Measurements from ENCODE around the gene RHBDD2.
"Not testable (repeated sequence)": the region's sequence is repeated elsewhere in the genome, so short reads cannot be mapped to it uniquely, and the experiment has no call there.

RHBDD2 gene

GRCh38 chr7:75840029-75840428 is 38.8 kb upstream of the RHBDD2 start:
- Histone ChIP-seq H3K27ac (ENCODE audit: insufficient read depth in 1 of 2, low read depth in 1 of 2, low read length in 2 of 2, poor library complexity in 1 of 2, severe bottlenecking in 2 of 2) (no peak overlapping the region), H3K27me3 (replicated peaks in 2 of 5; ENCODE audit: control insufficient read depth in 4 of 5, insufficient read depth in 5 of 5, low read length in 4 of 5) (no peaks in the 10 kb centered on the region), H3K36me3 (ENCODE audit: control insufficient read depth in 4 of 4, insufficient read depth in 4 of 4, low read length in 3 of 4) (no peaks in the 10 kb centered on the region), H3K4me3 (ENCODE audit: control insufficient read depth in 1 of 7, extremely low read depth in 1 of 7, insufficient read depth in 4 of 7, low read depth in 2 of 7, low read length in 6 of 7) (no peak overlapping the region), H3K9me3 (ENCODE audit: control extremely low read depth in 1 of 5, control insufficient read depth in 4 of 5, insufficient read depth in 2 of 5, low read depth in 1 of 5, low read length in 4 of 5) (no peaks in the 10 kb centered on the region), H3K4me1 (ENCODE audit: control extremely low read depth in 1 of 4, control insufficient read depth in 4 of 4, insufficient read depth in 4 of 4, low read length in 3 of 4) (peaks cover 0 to 10% (median 3%) of the 10 kb centered on the region in 4 experiments)
- whole genome bisulfite sequencing (ENCODE audit: insufficient coverage): 100% methylated on average over 2 of the region's 3 CpGs
- DNase-seq: no peak
- CTCF ChIA-PET: interaction anchor here (1.0 kb wide), 1 partner anchor 78 kb away, joined by 3 read pairs; no protein-coding TSS in a partner anchor
- POLR2A ChIA-PET: no interaction called here

GRCh38 chr7:75842836-75843446 is 35.9 kb upstream of the RHBDD2 start:
- H3K4me3 ChIP-seq (ENCODE audit: control insufficient read depth in 1 of 7, extremely low read depth in 1 of 7, insufficient read depth in 4 of 7, low read depth in 2 of 7, low read length in 6 of 7): no peak overlapping the region
- peak overlapping the region in 1 of 2 experiments; percentile 45 for H3K27ac ChIP-seq (ENCODE audit: insufficient read depth in 1 of 2, low read depth in 1 of 2, low read length in 2 of 2, poor library complexity in 1 of 2, severe bottlenecking in 2 of 2)
- H3K27me3 ChIP-seq (replicated peaks in 2 of 5; ENCODE audit: control insufficient read depth in 4 of 5, insufficient read depth in 5 of 5, low read length in 4 of 5): no peaks in the 10 kb centered on the region
- 85% methylated on average over 5 of the region's 8 CpGs for WGBS (ENCODE audit: insufficient coverage)
- H3K4me1 ChIP-seq (ENCODE audit: control extremely low read depth in 1 of 4, control insufficient read depth in 4 of 4, insufficient read depth in 4 of 4, low read length in 3 of 4): peaks cover 0 to 10% (median 3%) of the 10 kb centered on the region in 4 experiments
- ChIA-PET POLR2A (no interaction called here), CTCF (no interaction called here)
- H3K36me3 ChIP-seq (ENCODE audit: control insufficient read depth in 4 of 4, insufficient read depth in 4 of 4, low read length in 3 of 4): no peaks in the 10 kb centered on the region
- peak in 2 of 3 donors; percentile 47 to 57 for DNase-seq
- H3K9me3 ChIP-seq (ENCODE audit: control extremely low read depth in 1 of 5, control insufficient read depth in 4 of 5, insufficient read depth in 2 of 5, low read depth in 1 of 5, low read length in 4 of 5): no peaks in the 10 kb centered on the region

GRCh38 chr7:75843613-75844116 is 35.2 kb upstream of the RHBDD2 start:
- H3K9me3 ChIP-seq (ENCODE audit: control extremely low read depth in 1 of 5, control insufficient read depth in 4 of 5, insufficient read depth in 2 of 5, low read depth in 1 of 5, low read length in 4 of 5): no peaks in the 10 kb centered on the region
- ChIA-PET CTCF (no interaction called here), POLR2A (no interaction called here)
- H3K27ac ChIP-seq (ENCODE audit: insufficient read depth in 1 of 2, low read depth in 1 of 2, low read length in 2 of 2, poor library complexity in 1 of 2, severe bottlenecking in 2 of 2): no peak overlapping the region
- H3K4me1 ChIP-seq (ENCODE audit: control extremely low read depth in 1 of 4, control insufficient read depth in 4 of 4, insufficient read depth in 4 of 4, low read length in 3 of 4): peaks cover 0 to 10% (median 3%) of the 10 kb centered on the region in 4 experiments
- peaks cover 0 to under 1% (median 0%) of the 10 kb centered on the region in 5 experiments for H3K27me3 ChIP-seq (replicated peaks in 2 of 5; ENCODE audit: control insufficient read depth in 4 of 5, insufficient read depth in 5 of 5, low read length in 4 of 5)
- DNase-seq: no peak
- H3K4me3 ChIP-seq (ENCODE audit: control insufficient read depth in 1 of 7, extremely low read depth in 1 of 7, insufficient read depth in 4 of 7, low read depth in 2 of 7, low read length in 6 of 7): no peak overlapping the region
- WGBS (ENCODE audit: insufficient coverage): 98% methylated on average over 6 of the region's 9 CpGs
- no peaks in the 10 kb centered on the region for H3K36me3 ChIP-seq (ENCODE audit: control insufficient read depth in 4 of 4, insufficient read depth in 4 of 4, low read length in 3 of 4)

- POLR2A ChIA-PET: no interaction called here
- CTCF ChIA-PET: no interaction called here
- Histone ChIP-seq H3K36me3 (ENCODE audit: control insufficient read depth in 4 of 4, insufficient read depth in 4 of 4, low read length in 3 of 4) (no peaks in the 10 kb centered on the region), H3K27ac (ENCODE audit: insufficient read depth in 1 of 2, low read depth in 1 of 2, low read length in 2 of 2, poor library complexity in 1 of 2, severe bottlenecking in 2 of 2) (no peak overlapping the region), H3K27me3 (replicated peaks in 2 of 5; ENCODE audit: control insufficient read depth in 4 of 5, insufficient read depth in 5 of 5, low read length in 4 of 5) (peaks cover 0 to 2% (median 0%) of the 10 kb centered on the region in 5 experiments), H3K4me3 (ENCODE audit: control insufficient read depth in 1 of 7, extremely low read depth in 1 of 7, insufficient read depth in 4 of 7, low read depth in 2 of 7, low read length in 6 of 7) (no peak overlapping the region), H3K9me3 (ENCODE audit: control extremely low read depth in 1 of 5, control insufficient read depth in 4 of 5, insufficient read depth in 2 of 5, low read depth in 1 of 5, low read length in 4 of 5) (no peaks in the 10 kb centered on the region), H3K4me1 (ENCODE audit: control extremely low read depth in 1 of 4, control insufficient read depth in 4 of 4, insufficient read depth in 4 of 4, low read length in 3 of 4) (peaks cover 0 to 10% (median 3%) of the 10 kb centered on the region in 4 experiments)
- WGBS (ENCODE audit: insufficient coverage): 100% methylated on average over 2 of the region's 5 CpGs
- no peak for DNase-seq
Observed at GRCh38 chr7:75844158-75844557, 34.7 kb upstream of the RHBDD2 start.

- CTCF ChIA-PET: interaction anchor here (1.0 kb wide), 1 partner anchor 165 kb away, joined by 3 read pairs; no protein-coding TSS in a partner anchor
- H3K27me3 ChIP-seq (replicated peaks in 2 of 5; ENCODE audit: control insufficient read depth in 4 of 5, insufficient read depth in 5 of 5, low read length in 4 of 5); H3K9me3 ChIP-seq (ENCODE audit: control extremely low read depth in 1 of 5, control insufficient read depth in 4 of 5, insufficient read depth in 2 of 5, low read depth in 1 of 5, low read length in 4 of 5); POLR2A ChIA-PET; H3K27ac ChIP-seq (ENCODE audit: insufficient read depth in 1 of 2, low read depth in 1 of 2, low read length in 2 of 2, poor library complexity in 1 of 2, severe bottlenecking in 2 of 2); DNase-seq; H3K36me3 ChIP-seq (ENCODE audit: control insufficient read depth in 4 of 4, insufficient read depth in 4 of 4, low read length in 3 of 4); H3K4me3 ChIP-seq (ENCODE audit: control insufficient read depth in 1 of 7, extremely low read depth in 1 of 7, insufficient read depth in 4 of 7, low read depth in 2 of 7, low read length in 6 of 7): not testable (repeated sequence)
- peaks cover under 1 to 13% (median 3%) of the 10 kb centered on the region in 4 experiments for H3K4me1 ChIP-seq (ENCODE audit: control extremely low read depth in 1 of 4, control insufficient read depth in 4 of 4, insufficient read depth in 4 of 4, low read length in 3 of 4)
- WGBS (ENCODE audit: insufficient coverage): 100% methylated on average over 4 of the region's 6 CpGs
Observed at GRCh38 chr7:75845132-75845531, 33.7 kb upstream of the RHBDD2 start.

GRCh38 chr7:75847707-75848106 is 31.1 kb upstream of the RHBDD2 start:
- peak in 2 of 3 donors; percentile 10 to 14 for DNase-seq
- H3K27me3 ChIP-seq (replicated peaks in 2 of 5; ENCODE audit: control insufficient read depth in 4 of 5, insufficient read depth in 5 of 5, low read length in 4 of 5): peaks cover 0 to 2% (median 0%) of the 10 kb centered on the region in 5 experiments

GRCh38 chr7:75849573-75849972 is 29.3 kb upstream of the RHBDD2 start:
- no CpG with 5 or more reads among the region's 3 CpGs for WGBS (ENCODE audit: insufficient coverage)
- ChIA-PET POLR2A (no interaction called here), CTCF (no interaction called here)
- Histone ChIP-seq H3K9me3 (ENCODE audit: control extremely low read depth in 1 of 5, control insufficient read depth in 4 of 5, insufficient read depth in 2 of 5, low read depth in 1 of 5, low read length in 4 of 5) (no peaks in the 10 kb centered on the region), H3K4me1 (ENCODE audit: control extremely low read depth in 1 of 4, control insufficient read depth in 4 of 4, insufficient read depth in 4 of 4, low read length in 3 of 4) (peaks cover 0 to 10% (median 5%) of the 10 kb centered on the region in 4 experiments), H3K27me3 (replicated peaks in 2 of 5; ENCODE audit: control insufficient read depth in 4 of 5, insufficient read depth in 5 of 5, low read length in 4 of 5) (peaks cover 0 to 2% (median 0%) of the 10 kb centered on the region in 5 experiments), H3K27ac (ENCODE audit: insufficient read depth in 1 of 2, low read depth in 1 of 2, low read length in 2 of 2, poor library complexity in 1 of 2, severe bottlenecking in 2 of 2) (no peak overlapping the region), H3K4me3 (ENCODE audit: control insufficient read depth in 1 of 7, extremely low read depth in 1 of 7, insufficient read depth in 4 of 7, low read depth in 2 of 7, low read length in 6 of 7) (no peak overlapping the region), H3K36me3 (ENCODE audit: control insufficient read depth in 4 of 4, insufficient read depth in 4 of 4, low read length in 3 of 4) (no peaks in the 10 kb centered on the region)
- no peak for DNase-seq

More at GRCh38 chr7:75847707-75848106, 31.1 kb upstream of the RHBDD2 start:
- CTCF ChIA-PET: interaction anchor here (1.0 to 1.7 kb wide), 2 partner anchors 16 to 172 kb away, joined by 4 to 6 read pairs; no protein-coding TSS in a partner anchor
- Histone ChIP-seq H3K4me3 (ENCODE audit: control insufficient read depth in 1 of 7, extremely low read depth in 1 of 7, insufficient read depth in 4 of 7, low read depth in 2 of 7, low read length in 6 of 7) (no peak overlapping the region), H3K9me3 (ENCODE audit: control extremely low read depth in 1 of 5, control insufficient read depth in 4 of 5, insufficient read depth in 2 of 5, low read depth in 1 of 5, low read length in 4 of 5) (no peaks in the 10 kb centered on the region), H3K4me1 (ENCODE audit: control extremely low read depth in 1 of 4, control insufficient read depth in 4 of 4, insufficient read depth in 4 of 4, low read length in 3 of 4) (peaks cover under 1 to 14% (median 5%) of the 10 kb centered on the region in 4 experiments), H3K36me3 (ENCODE audit: control insufficient read depth in 4 of 4, insufficient read depth in 4 of 4, low read length in 3 of 4) (no peaks in the 10 kb centered on the region), H3K27ac (ENCODE audit: insufficient read depth in 1 of 2, low read depth in 1 of 2, low read length in 2 of 2, poor library complexity in 1 of 2, severe bottlenecking in 2 of 2) (no peak overlapping the region)
- POLR2A ChIA-PET: interaction anchor here (0.6 kb wide), 1 partner anchor 67 kb away, joined by 5 read pairs; no protein-coding TSS in a partner anchor
- 73% methylated on average over 3 of the region's 7 CpGs for WGBS (ENCODE audit: insufficient coverage)

Data from common myeloid progenitor, CD34-positive (primary cell).